ELR (cell line): ENCODE results near the gene PPFIA1.

ENCODE experiments used
- DNase-seq: peaks from one replicate; pipeline ENCODE4 v3.0.0-alpha.2; 2015; ENCODE audit warnings: low read depth

PPFIA1 gene

GRCh38 chr11:70415642-70416395 lies 145.3 kb downstream of the PPFIA1 start:
- no peak for DNase-seq

GRCh38 chr11:70416881-70417280 lies 146.4 kb downstream of the PPFIA1 start:
- no peak for DNase-seq

GRCh38 chr11:70418130-70418529 lies 147.6 kb downstream of the PPFIA1 start:
- no peak for DNase-seq

- DNase-seq, result no peak
Measured at GRCh38 chr11:70419307-70420007, 149.0 kb downstream of the PPFIA1 start.

GRCh38 chr11:70420008-70420464 lies 149.5 kb downstream of the PPFIA1 start:
- DNase-seq, result peak; percentile 92

GRCh38 chr11:70420496-70420895 lies 150.0 kb downstream of the PPFIA1 start:
- no peak for DNase-seq

- no peak for DNase-seq
Measured at GRCh38 chr11:70421123-70421522, 150.6 kb downstream of the PPFIA1 start.

GRCh38 chr11:70422692-70423522 lies 152.4 kb downstream of the PPFIA1 start:
- DNase-seq, result no peak

- DNase-seq, result peak; percentile 96
Measured at GRCh38 chr11:70423523-70424505, 153.3 kb downstream of the PPFIA1 start.

- DNase-seq, result no peak
Measured at GRCh38 chr11:70424765-70425344, 154.4 kb downstream of the PPFIA1 start.

GRCh38 chr11:70427436-70427835 lies 156.9 kb downstream of the PPFIA1 start:
- no peak for DNase-seq

GRCh38 chr11:70428701-70429427 lies 158.4 kb downstream of the PPFIA1 start:
- no peak for DNase-seq

- no peak for DNase-seq
Measured at GRCh38 chr11:70429428-70429705, 158.9 kb downstream of the PPFIA1 start.

- no peak for DNase-seq
Measured at GRCh38 chr11:70429724-70430521, 159.4 kb downstream of the PPFIA1 start.

GRCh38 chr11:70430671-70431574 lies 160.4 kb downstream of the PPFIA1 start:
- DNase-seq, result no peak

GRCh38 chr11:70431611-70432010 lies 161.1 kb downstream of the PPFIA1 start:
- no peak for DNase-seq

GRCh38 chr11:70432065-70432464 lies 161.6 kb downstream of the PPFIA1 start:
- no peak for DNase-seq

- DNase-seq, result no peak
Measured at GRCh38 chr11:70432580-70432979, 162.1 kb downstream of the PPFIA1 start.

GRCh38 chr11:70433038-70433437 lies 162.5 kb downstream of the PPFIA1 start:
- no peak for DNase-seq
